Measurements from ENCODE around the gene CTSH.
"Not testable (repeated sequence)": the region's sequence is repeated elsewhere in the genome, so short reads cannot be mapped to it uniquely, and the experiment has no call there.

The CTSH gene

GRCh38 chr15:78907577-78907976 lies 37.3 kb downstream of the CTSH start:
- no peak for DNase-seq (ENCODE audit: low spot score)

GRCh38 chr15:78906316-78906620 lies 38.6 kb downstream of the CTSH start:
- no peak for TF ChIP-seq CTCF (IDR thresholded peaks at IDR 0.05; ENCODE audit: extremely low read depth, missing control alignments)
- no peak for DNase-seq (ENCODE audit: low spot score)

More at GRCh38 chr15:78907577-78907976, 37.3 kb downstream of the CTSH start:
- TF ChIP-seq CTCF (IDR thresholded peaks at IDR 0.05; ENCODE audit: extremely low read depth, missing control alignments) = peak; percentile 10

- no peak for DNase-seq (ENCODE audit: low spot score)
- TF ChIP-seq CTCF (IDR thresholded peaks at IDR 0.05; ENCODE audit: extremely low read depth, missing control alignments) = no peak
Measured at GRCh38 chr15:78904599-78905358, 40.1 kb downstream of the CTSH start.

GRCh38 chr15:78902281-78903032 lies 42.4 kb downstream of the CTSH start:
- not testable (repeated sequence) for DNase-seq (ENCODE audit: low spot score)

GRCh38 chr15:78900819-78901533 lies 43.9 kb downstream of the CTSH start:
- DNase-seq (ENCODE audit: low spot score) = not testable (repeated sequence)

GRCh38 chr15:78898540-78898939 lies 46.3 kb downstream of the CTSH start:
- DNase-seq (ENCODE audit: low spot score) = no peak
- TF ChIP-seq CTCF (IDR thresholded peaks at IDR 0.05; ENCODE audit: extremely low read depth, missing control alignments) = no peak

- no peak for TF ChIP-seq CTCF (IDR thresholded peaks at IDR 0.05; ENCODE audit: extremely low read depth, missing control alignments)
- no peak for DNase-seq (ENCODE audit: low spot score)
Measured at GRCh38 chr15:78895471-78895870, 49.4 kb downstream of the CTSH start.

- no peak for TF ChIP-seq CTCF (IDR thresholded peaks at IDR 0.05; ENCODE audit: extremely low read depth, missing control alignments)
- no peak for DNase-seq (ENCODE audit: low spot score)
Measured at GRCh38 chr15:78893538-78893937, 51.3 kb downstream of the CTSH start.

All from GM20000 (cell line).